Activated CD4-positive, alpha-beta T cell treated with anti-CD3 and anti-CD28 coated beads, Interleukin-2, amount 10 ng/mL, durations not matched to agents 7 days and 5 days (primary cell): ENCODE data around the gene SLC4A11. TPM values are rescaled to one million over a fixed set of nuclear protein-coding genes. Genes with fewer than 3 reads are reported as not detected.

Experiments used
- CTCF ChIA-PET: fragments of 350-600 bp; sonication (Branson Sonifier 250); formaldehyde crosslinking; loops from one replicate; lab custom pipeline; 2021; ENCODE audit warnings: antibody characterized with exemption; lab: Charles Lee
- POLR2A ChIA-PET: fragments of 350-600 bp; sonication (Branson Sonifier 250); formaldehyde crosslinking; loops from one replicate; lab custom pipeline; 2021; ENCODE audit warnings: antibody characterized with exemption; lab: Charles Lee
- DNase-seq: peaks from one replicate; pipeline ENCODE4 v3.0.0-alpha.2; 2020
- H3K27ac Mint-ChIP-seq: one replicate; pipeline ENCODE4 v1.8.0; 2021; ENCODE audit warnings: mild to moderate bottlenecking, moderate library complexity, mixed read lengths
- H3K27me3 Mint-ChIP-seq: one replicate; pipeline ENCODE4 v1.8.0; 2021; ENCODE audit warnings: mixed read lengths
- H3K36me3 Mint-ChIP-seq: one replicate; pipeline ENCODE4 v1.8.0; 2021; ENCODE audit warnings: low read depth, mixed read lengths
- H3K4me1 Mint-ChIP-seq: one replicate; pipeline ENCODE4 v1.8.0; 2021; ENCODE audit warnings: mixed read lengths
- H3K4me3 Mint-ChIP-seq: one replicate; pipeline ENCODE4 v1.8.0; 2021; ENCODE audit warnings: mild to moderate bottlenecking, moderate library complexity, mixed read lengths
- H3K9me3 Mint-ChIP-seq: one replicate; pipeline ENCODE4 v1.8.0; 2021; ENCODE audit warnings: mixed read lengths
- total RNA-seq, 2 experiments: library from RNA; stranded (reverse); gene quantifications; one replicate each; pipeline ENCODE4 v1.2.3, GENCODE V29; 2021

Gene SLC4A11
- total RNA-seq, 2 experiments from 2014 or later: 0.50 to 0.77 TPM

GRCh38 chr20:3243718-3244358 lies 4.8 kb upstream of the SLC4A11 start:
- CTCF ChIA-PET: interaction anchor here (1.1 kb wide), 1 partner anchor 9 kb away, joined by 4 read pairs; no protein-coding TSS in a partner anchor
- no peak for DNase-seq
- H3K9me3 Mint-ChIP-seq: no peaks in the 10 kb centered on the region
- no peaks in the 10 kb centered on the region for H3K36me3 Mint-ChIP-seq
- POLR2A ChIA-PET: no interaction called here
- no peak overlapping the region for H3K27ac Mint-ChIP-seq
- H3K27me3 Mint-ChIP-seq: peaks cover 59% of the 10 kb centered on the region
- H3K4me1 Mint-ChIP-seq: peaks cover 7% of the 10 kb centered on the region
- H3K4me3 Mint-ChIP-seq: no peak overlapping the region

GRCh38 chr20:3242172-3242692 lies 3.2 kb upstream of the SLC4A11 start:
- Mint-ChIP-seq H3K4me3 (no peak overlapping the region), H3K9me3 (no peaks in the 10 kb centered on the region), H3K4me1 (peaks cover 10% of the 10 kb centered on the region), H3K27ac (no peak overlapping the region), H3K27me3 (peaks cover 56% of the 10 kb centered on the region), H3K36me3 (no peaks in the 10 kb centered on the region)
- no peak for DNase-seq
- ChIA-PET CTCF (interaction anchor here (0.7 kb wide), 2 partner anchors 156 to 497 kb away, joined by 3 to 4 read pairs; no protein-coding TSS in a partner anchor), POLR2A (interaction anchor here (0.6 kb wide), 1 partner anchor 19 kb away, joined by 4 read pairs; no protein-coding TSS in a partner anchor)

GRCh38 chr20:3240776-3241363 lies 1.9 kb upstream of the SLC4A11 start:
- POLR2A ChIA-PET: no interaction called here
- Mint-ChIP-seq H3K36me3 (no peaks in the 10 kb centered on the region), H3K27me3 (peaks cover 63% of the 10 kb centered on the region), H3K4me1 (peaks cover 10% of the 10 kb centered on the region), H3K27ac (no peak overlapping the region), H3K4me3 (no peak overlapping the region), H3K9me3 (no peaks in the 10 kb centered on the region)
- DNase-seq: no peak
- CTCF ChIA-PET: interaction anchor here (1.2 to 1.6 kb wide), 2 partner anchors 8 to 28 kb away, joined by 3 to 4 read pairs; no protein-coding TSS in a partner anchor

DNA sequence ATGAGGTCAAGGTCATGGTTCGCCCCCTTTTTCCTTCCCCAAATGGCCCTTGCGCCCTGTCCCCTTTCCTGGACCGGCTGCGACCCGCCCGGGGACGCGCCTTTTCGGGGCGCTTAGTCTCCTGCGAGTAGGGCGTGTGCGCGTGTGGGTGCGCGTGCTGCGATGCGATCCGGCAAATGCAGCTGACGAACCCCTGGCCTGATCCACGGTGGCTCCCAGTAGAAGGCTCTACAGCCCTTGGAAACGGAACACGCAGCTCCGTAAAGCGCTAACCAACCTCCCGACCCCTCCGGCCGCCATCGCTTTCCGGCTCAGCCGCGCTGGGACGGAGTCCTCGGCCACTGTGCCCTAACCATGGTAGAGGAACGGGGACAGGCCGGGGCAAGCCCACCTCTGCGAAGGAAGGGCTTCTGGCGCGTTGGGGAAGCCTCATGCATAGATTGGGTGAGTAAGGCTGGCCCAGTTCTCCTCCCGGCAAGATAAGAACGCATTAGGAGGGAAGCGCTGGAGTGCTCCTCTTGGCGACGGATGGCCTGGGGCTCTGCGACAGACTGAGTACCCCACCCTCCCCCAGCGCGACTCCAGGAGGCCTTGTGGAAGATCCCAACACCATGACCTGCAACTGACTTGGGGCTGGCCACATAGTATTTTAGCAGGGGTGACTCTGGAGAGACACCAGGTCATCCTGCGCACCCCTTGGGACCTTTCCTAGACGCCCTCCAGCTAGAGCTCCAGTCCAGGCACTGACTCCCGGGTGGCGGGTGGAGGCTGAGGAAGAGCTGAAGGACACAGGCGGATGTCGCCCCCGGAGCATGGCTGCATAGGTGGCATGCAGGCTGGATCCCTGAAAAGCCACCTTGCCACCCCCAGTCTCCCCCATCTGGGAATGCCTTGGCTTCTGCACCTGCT lies 1.1 kb upstream of the SLC4A11 start:
- ChIA-PET POLR2A (no interaction called here), CTCF (interaction anchor here (0.9 to 1.6 kb wide), 4 partner anchors 9 to 36 kb away, joined by 3 to 4 read pairs (median 3); no protein-coding TSS in a partner anchor)
- H3K36me3 Mint-ChIP-seq: no peaks in the 10 kb centered on the region
- DNase-seq: no peak
- peaks cover 10% of the 10 kb centered on the region for H3K4me1 Mint-ChIP-seq
- H3K27ac Mint-ChIP-seq: no peak overlapping the region
- H3K4me3 Mint-ChIP-seq: peak overlapping the region; percentile 81
- no peaks in the 10 kb centered on the region for H3K9me3 Mint-ChIP-seq
- peaks cover 60% of the 10 kb centered on the region for H3K27me3 Mint-ChIP-seq

DNA sequence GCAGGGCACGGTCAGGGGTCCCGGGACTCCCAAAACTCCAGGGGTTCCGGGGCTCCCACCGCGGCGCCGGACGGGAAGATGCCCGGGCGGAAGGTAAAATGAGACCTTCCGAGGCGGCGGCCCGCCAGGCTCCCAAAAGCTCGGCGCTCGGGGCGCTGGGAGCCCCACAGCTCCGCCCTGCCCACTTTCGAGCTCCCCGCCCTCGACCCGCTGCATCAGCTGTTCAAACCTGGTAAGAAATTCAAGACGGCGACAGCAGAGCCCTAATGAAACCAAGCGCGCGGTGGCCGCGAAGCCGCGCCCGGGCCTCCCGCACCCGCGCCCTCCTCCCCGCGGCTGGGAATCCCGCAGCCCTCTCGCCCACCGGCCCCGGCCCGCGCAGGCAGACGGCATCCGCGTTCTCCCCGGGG lies 369 bp downstream of the SLC4A11 start:
- Mint-ChIP-seq H3K4me1 (peaks cover 10% of the 10 kb centered on the region), H3K27me3 (peaks cover 53% of the 10 kb centered on the region), H3K4me3 (peak overlapping the region; percentile 78), H3K27ac (no peak overlapping the region), H3K36me3 (no peaks in the 10 kb centered on the region), H3K9me3 (no peaks in the 10 kb centered on the region)
- ChIA-PET POLR2A (no interaction called here), CTCF (interaction anchor here (0.6 to 1.2 kb wide), 3 partner anchors 20 to 32 kb away, joined by 3 to 4 read pairs (median 3); no protein-coding TSS in a partner anchor)
- peak; percentile 66 for DNase-seq

GRCh38 chr20:3237958-3238615 lies 903 bp downstream of the SLC4A11 start:
- ChIA-PET CTCF (interaction anchor here (0.6 kb wide), 2 partner anchors 22 to 33 kb away, joined by 3 read pairs; no protein-coding TSS in a partner anchor), POLR2A (no interaction called here)
- Mint-ChIP-seq H3K27me3 (peaks cover 51% of the 10 kb centered on the region), H3K36me3 (no peaks in the 10 kb centered on the region), H3K4me1 (peaks cover 10% of the 10 kb centered on the region), H3K4me3 (peak overlapping the region; percentile 78), H3K9me3 (no peaks in the 10 kb centered on the region), H3K27ac (no peak overlapping the region)
- DNase-seq: no peak

DNA sequence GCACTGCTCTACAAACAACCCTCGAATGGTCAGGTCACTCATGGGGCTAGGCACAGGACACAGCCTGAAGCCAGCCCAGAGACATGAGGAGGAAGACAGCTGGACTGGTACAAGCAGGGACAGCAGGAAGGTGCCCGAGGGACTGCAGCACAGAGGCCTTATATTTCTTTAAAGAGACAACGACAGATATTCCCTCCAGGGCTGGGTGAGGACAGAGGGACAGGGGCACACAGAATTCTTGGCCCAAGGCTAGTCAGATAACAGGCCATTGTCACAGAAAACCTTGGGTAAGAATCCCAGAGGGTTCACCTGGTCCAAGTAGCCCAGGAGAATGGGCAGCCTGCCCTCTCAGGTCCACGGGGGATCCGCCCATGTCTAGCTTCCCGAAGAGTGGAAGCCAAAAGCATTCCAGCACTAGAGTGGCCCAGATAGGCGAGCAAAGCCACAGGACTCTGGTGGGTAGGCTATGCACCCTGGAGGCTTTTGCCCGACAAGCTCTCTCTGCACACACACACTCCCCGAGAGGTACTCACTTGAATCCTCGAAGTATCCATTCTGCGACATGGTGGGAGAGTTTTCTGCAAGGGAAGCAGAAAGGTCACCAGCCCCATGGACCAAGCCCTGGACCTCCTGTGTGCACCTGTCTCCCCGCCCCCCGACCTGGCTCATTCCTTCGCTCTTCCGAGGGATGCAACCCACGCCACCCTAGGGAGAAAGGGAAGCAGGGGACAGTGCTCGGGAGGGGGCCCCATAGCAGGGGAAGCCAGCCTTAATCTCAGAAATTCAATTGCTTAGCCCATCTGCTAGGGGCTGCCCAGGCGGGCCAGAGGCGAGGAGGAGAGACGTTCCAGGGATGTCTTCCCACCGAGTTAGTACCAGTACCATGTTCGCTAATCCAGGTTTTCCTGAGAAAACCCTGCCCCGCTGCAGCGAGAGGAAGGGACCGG lies 1.7 kb downstream of the SLC4A11 start:
- H3K9me3 Mint-ChIP-seq: no peaks in the 10 kb centered on the region
- H3K27ac Mint-ChIP-seq: no peak overlapping the region
- DNase-seq: no peak
- peaks cover 10% of the 10 kb centered on the region for H3K4me1 Mint-ChIP-seq
- POLR2A ChIA-PET: no interaction called here
- CTCF ChIA-PET: interaction anchor here (1.1 kb wide), 1 partner anchor 12 kb away, joined by 3 read pairs; no protein-coding TSS in a partner anchor
- H3K4me3 Mint-ChIP-seq: peak overlapping the region; percentile 78
- H3K27me3 Mint-ChIP-seq: peaks cover 49% of the 10 kb centered on the region
- no peaks in the 10 kb centered on the region for H3K36me3 Mint-ChIP-seq

GRCh38 chr20:3235666-3236324 lies 3.2 kb downstream of the SLC4A11 start:
- Mint-ChIP-seq H3K36me3 (no peaks in the 10 kb centered on the region), H3K27me3 (peaks cover 38% of the 10 kb centered on the region), H3K4me1 (peaks cover 10% of the 10 kb centered on the region), H3K9me3 (no peaks in the 10 kb centered on the region), H3K4me3 (no peak overlapping the region), H3K27ac (no peak overlapping the region)
- no peak for DNase-seq
- ChIA-PET CTCF (interaction anchor here (0.6 to 1.1 kb wide), 4 partner anchors 8 to 81 kb away, joined by 3 to 4 read pairs (median 4); no protein-coding TSS in a partner anchor), POLR2A (no interaction called here)

DNA sequence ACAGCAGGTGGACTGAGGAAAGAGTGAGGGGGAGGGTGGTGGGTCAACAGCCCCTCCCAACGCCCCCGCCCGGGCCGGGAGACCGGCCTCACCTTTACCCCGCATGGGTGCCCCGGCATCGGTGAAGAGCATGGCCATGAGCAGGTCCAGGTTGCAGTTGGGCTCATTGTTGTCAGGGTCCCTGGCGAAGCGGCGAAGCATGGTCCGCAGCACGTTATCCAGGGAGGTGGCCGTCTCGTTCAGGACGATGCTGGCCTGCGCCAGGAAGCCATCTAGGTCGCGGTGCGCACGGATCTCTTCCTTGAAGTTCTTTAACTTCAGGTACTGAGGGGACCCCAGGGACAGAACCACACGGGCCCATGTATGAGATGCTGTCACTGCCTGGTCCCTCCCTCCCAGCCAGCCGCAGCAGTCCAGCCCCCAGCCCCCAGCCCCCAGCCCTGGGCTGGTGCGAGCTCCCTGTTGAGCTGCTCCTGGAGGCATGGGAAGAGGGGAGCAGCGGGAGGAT lies 4.9 kb downstream of the SLC4A11 start:
- POLR2A ChIA-PET: no interaction called here

DNA sequence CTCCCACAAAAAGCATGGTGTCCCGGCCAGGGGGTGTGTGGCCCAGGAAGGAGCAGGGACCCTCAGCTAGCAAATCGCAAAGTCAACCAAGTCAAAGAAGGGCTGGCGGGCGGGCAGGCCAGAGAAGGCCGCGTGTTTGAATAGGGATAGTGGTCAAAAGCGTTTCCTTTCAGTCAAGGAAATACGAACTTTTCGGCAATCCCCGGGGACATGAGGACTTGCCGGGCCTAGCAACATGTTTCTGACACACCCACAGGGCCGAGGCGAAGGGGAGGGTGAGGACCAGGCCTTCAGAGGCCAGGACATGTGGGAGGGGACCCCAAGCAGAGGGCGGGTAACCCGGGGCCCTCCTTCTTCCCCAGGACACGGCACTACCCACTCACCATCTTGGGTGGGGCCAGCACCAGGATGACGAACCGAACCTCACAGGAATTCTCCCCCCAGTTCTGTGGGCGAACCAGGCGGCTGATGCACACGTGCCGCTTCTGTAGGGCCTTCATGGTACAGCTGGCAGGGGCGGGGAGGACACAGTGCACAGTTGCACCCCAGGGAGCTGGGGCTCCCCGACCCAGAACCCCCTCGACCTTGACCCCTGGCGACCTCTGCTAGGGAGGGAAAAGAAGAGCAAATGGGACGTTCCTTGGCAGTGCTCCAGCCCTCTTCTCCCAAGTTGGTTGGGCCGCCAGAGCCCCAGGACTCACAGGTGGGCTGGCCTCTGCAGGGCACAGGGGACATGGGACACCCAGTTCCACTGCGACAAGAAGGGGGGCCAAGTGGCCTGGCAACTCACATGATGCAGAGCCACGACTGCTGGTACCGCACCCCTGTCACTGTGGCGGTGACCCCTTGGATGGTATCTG lies 5.6 kb downstream of the SLC4A11 start:
- peaks cover 3% of the 10 kb centered on the region for H3K4me1 Mint-ChIP-seq
- H3K4me3 Mint-ChIP-seq: no peak overlapping the region
- H3K27ac Mint-ChIP-seq: no peak overlapping the region
- peaks cover 23% of the 10 kb centered on the region for H3K27me3 Mint-ChIP-seq
- CTCF ChIA-PET: interaction anchor here (1.3 kb wide), 2 partner anchors 10 to 13 kb away, joined by 4 to 5 read pairs; no protein-coding TSS in a partner anchor
- no peaks in the 10 kb centered on the region for H3K9me3 Mint-ChIP-seq
- POLR2A ChIA-PET: no interaction called here
- DNase-seq: no peak
- no peaks in the 10 kb centered on the region for H3K36me3 Mint-ChIP-seq

More for the DNA sequence above, 4.9 kb downstream of the SLC4A11 start:
- H3K9me3 Mint-ChIP-seq: no peaks in the 10 kb centered on the region
- CTCF ChIA-PET: interaction anchor here (0.6 to 1.3 kb wide), 2 partner anchors 11 to 216 kb away, joined by 3 to 5 read pairs; no protein-coding TSS in a partner anchor
- H3K4me3 Mint-ChIP-seq: no peak overlapping the region
- no peaks in the 10 kb centered on the region for H3K36me3 Mint-ChIP-seq
- DNase-seq: no peak
- H3K27ac Mint-ChIP-seq: no peak overlapping the region
- peaks cover 3% of the 10 kb centered on the region for H3K4me1 Mint-ChIP-seq
- H3K27me3 Mint-ChIP-seq: peaks cover 24% of the 10 kb centered on the region
